ENCODE results near the gene TMC5. TPM values are rescaled to one million over a fixed set of nuclear protein-coding genes. Genes with fewer than 3 reads are reported as not detected.

The TMC5 gene
- total RNA-seq (2016; rRNA removed; fragmentation: Illumina TruSeq; extraction: Trizol) (0.09 and 0.34 TPM in 2 replicates), polyA plus RNA-seq (2011; rRNA removed) (0.41 and 0.63 TPM in 2 replicates), polyA minus RNA-seq (2011; rRNA and poly(A)+ RNA removed; ENCODE audit: low replicate concordance) (0.32 and 20.8 TPM in 2 replicates), Bru-seq, nascent RNA (percentile 1 among the genes with signal in this experiment), BruChase-seq, experiment 1, labeled RNA remaining after a 6-hour chase (percentile 1 among the genes with signal in this experiment), BruChase-seq, experiment 2, labeled RNA remaining after a 2-hour chase (percentile 5 among the genes with signal in this experiment)
- 0.30 TPM in 1 of 2 replicates, not detected in the other for total RNA-seq (2016; cell fraction: cytosol; rRNA removed; fragmentation: Illumina TruSeq; extraction: Trizol; ENCODE audit: low read depth)
- not detected in 2 replicates for total RNA-seq (2016; cell fraction: insoluble cytoplasmic fraction; rRNA removed; fragmentation: Illumina TruSeq; extraction: Trizol)
- 0.09 and 0.10 TPM in 2 replicates for total RNA-seq (2016; cell fraction: membrane; rRNA removed; fragmentation: Illumina TruSeq; extraction: Trizol)
- total RNA-seq (2016; cell fraction: nucleus; rRNA removed; fragmentation: Illumina TruSeq; extraction: Trizol): not detected in 2 replicates
- polyA plus RNA-seq (2011; cell fraction: cytosol; rRNA removed): 0.35 and 0.49 TPM in 2 replicates
- 0.21 TPM in 1 of 2 replicates, not detected in the other for polyA plus RNA-seq (2011; cell fraction: nucleus; rRNA removed)
- polyA plus RNA-seq (2012): 0.25 and 0.96 TPM in 2 replicates
- 0.17 and 0.26 TPM in 2 replicates for polyA plus RNA-seq (2016; cell fraction: cytosol; fragmentation: Illumina TruSeq; extraction: Trizol; ENCODE audit: low read depth)
- not detected in 2 replicates for polyA plus RNA-seq (2016; cell fraction: insoluble cytoplasmic fraction; fragmentation: Illumina TruSeq; extraction: Trizol; ENCODE audit: low read depth)
- 0.24 and 0.28 TPM in 2 replicates for polyA plus RNA-seq (2016; cell fraction: membrane; fragmentation: Illumina TruSeq; extraction: Trizol; ENCODE audit: low read depth)
- polyA plus RNA-seq (2016; cell fraction: nucleus; fragmentation: Illumina TruSeq; extraction: Trizol; ENCODE audit: insufficient read depth, low read depth): not detected in 2 replicates
- polyA minus RNA-seq (2011; cell fraction: cytosol; rRNA and poly(A)+ RNA removed): 0.20 TPM in 1 of 2 replicates, not detected in the other
- 0.99 TPM in 1 of 2 replicates, not detected in the other for polyA minus RNA-seq (2011; cell fraction: nucleus; rRNA and poly(A)+ RNA removed)
- long read RNA-seq, experiment 1, partial matches to known transcripts: 0 of 2 reads
- long read RNA-seq, experiment 1, other reads (novel, unspliced or antisense): 2 of 2 reads
- long read RNA-seq, experiment 2, partial matches to known transcripts: 0 of 1 reads
- long read RNA-seq, experiment 2, other reads (novel, unspliced or antisense): 1 of 1 reads

- FAIRE-seq (no peak), DNase-seq (ENCODE audit: low spot score) (no peak), ATAC-seq (no peak)
- POLR2A ChIA-PET: no interaction called here
- Histone ChIP-seq H3K9me3 (ENCODE audit: low read length) (no peaks in the 10 kb centered on the region), H4K20me1 (ENCODE audit: insufficient read depth, low read length) (no peaks in the 10 kb centered on the region), H3K79me2 (ENCODE audit: insufficient read depth, low read length) (no peaks in the 10 kb centered on the region), H3K9ac (ENCODE audit: insufficient read depth, low read depth, low read length) (no peak within 1 kb of the TSS), H2AFZ (ENCODE audit: low read length) (no peak within 1 kb of the TSS), H3K27me3 (ENCODE audit: control insufficient read depth in 1 of 2, insufficient read depth in 2 of 2, low read length in 2 of 2) (peaks cover 1 to 7% of the 10 kb centered on the region in 2 experiments; a peak in 2 of 5 replicates), H3K4me3 (replicated peaks in 1 of 3; ENCODE audit: insufficient read depth in 1 of 3, low read depth in 2 of 3, low read length in 3 of 3) (no peak within 1 kb of the TSS), H3K27ac (ENCODE audit: extremely low read length, insufficient read depth, low read length) (no peak within 1 kb of the TSS), H3K36me3 (replicated peaks in 1 of 2; ENCODE audit: control insufficient read depth in 1 of 2, insufficient read depth in 2 of 2, low read length in 2 of 2) (no peaks in the 10 kb centered on the region), H3K4me1 (ENCODE audit: insufficient read depth, low read length) (no peaks in the 10 kb centered on the region), H3K4me2 (ENCODE audit: low read depth, low read length) (no peak within 1 kb of the TSS)
- intact Hi-C loops (cut with micrococcal nuclease; ENCODE audit: unreplicated experiment) (no loop called here), in situ Hi-C loops (cut with HindIII; ENCODE audit: extremely low pct_ligation_motif_present, low pct_unique_long_range_greater_than_20kb) (no loop called here)
- no TSS peak for BruUV-seq (replicated peaks)
- 37% methylated on average over 12 of the region's 12 CpGs for WGBS (ENCODE audit: low lambda C conversion rate)
- CTCF ChIA-PET (ENCODE audit: low intra/inter-chr PET ratio, low total read pairs): no interaction called here
- TF ChIP-seq GRHL1 (CRISPR knock-in tag; conservative IDR thresholded peaks at IDR 0.05) (no peak), U2AF1 (optimal IDR thresholded peaks at IDR 0.05; ENCODE audit: low read depth, low read length) (no peak), ZNF547 (CRISPR knock-in tag; IDR thresholded peaks at IDR 0.05) (no peak), NCOR1 (IDR thresholded peaks at IDR 0.05; ENCODE audit: borderline replicate concordance, low read length) (no peak), ZNF660 (CRISPR knock-in tag; IDR thresholded peaks at IDR 0.05; ENCODE audit: borderline replicate concordance, low read depth) (no peak), ZNF225 (CRISPR knock-in tag; IDR thresholded peaks at IDR 0.05) (no peak), ZNF468 (CRISPR knock-in tag; IDR thresholded peaks at IDR 0.05) (no peak)
- TF ChIP-seq, protein P1, sequence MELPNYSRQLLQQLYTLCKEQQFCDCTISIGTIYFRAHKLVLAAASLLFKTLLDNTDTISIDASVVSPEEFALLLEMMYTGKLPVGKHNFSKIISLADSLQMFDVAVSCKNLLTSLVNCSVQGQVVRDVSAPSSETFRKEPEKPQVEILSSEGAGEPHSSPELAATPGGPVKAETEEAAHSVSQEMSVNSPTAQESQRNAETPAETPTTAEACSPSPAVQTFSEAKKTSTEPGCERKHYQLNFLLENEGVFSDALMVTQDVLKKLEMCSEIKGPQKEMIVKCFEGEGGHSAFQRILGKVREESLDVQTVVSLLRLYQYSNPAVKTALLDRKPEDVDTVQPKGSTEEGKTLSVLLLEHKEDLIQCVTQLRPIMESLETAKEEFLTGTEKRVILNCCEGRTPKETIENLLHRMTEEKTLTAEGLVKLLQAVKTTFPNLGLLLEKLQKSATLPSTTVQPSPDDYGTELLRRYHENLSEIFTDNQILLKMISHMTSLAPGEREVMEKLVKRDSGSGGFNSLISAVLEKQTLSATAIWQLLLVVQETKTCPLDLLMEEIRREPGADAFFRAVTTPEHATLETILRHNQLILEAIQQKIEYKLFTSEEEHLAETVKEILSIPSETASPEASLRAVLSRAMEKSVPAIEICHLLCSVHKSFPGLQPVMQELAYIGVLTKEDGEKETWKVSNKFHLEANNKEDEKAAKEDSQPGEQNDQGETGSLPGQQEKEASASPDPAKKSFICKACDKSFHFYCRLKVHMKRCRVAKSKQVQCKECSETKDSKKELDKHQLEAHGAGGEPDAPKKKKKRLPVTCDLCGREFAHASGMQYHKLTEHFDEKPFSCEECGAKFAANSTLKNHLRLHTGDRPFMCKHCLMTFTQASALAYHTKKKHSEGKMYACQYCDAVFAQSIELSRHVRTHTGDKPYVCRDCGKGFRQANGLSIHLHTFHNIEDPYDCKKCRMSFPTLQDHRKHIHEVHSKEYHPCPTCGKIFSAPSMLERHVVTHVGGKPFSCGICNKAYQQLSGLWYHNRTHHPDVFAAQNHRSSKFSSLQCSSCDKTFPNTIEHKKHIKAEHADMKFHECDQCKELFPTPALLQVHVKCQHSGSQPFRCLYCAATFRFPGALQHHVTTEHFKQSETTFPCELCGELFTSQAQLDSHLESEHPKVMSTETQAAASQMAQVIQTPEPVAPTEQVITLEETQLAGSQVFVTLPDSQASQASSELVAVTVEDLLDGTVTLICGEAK (IDR thresholded peaks at IDR 0.05): no peak
- TF ChIP-seq, protein P1 (CRISPR knock-in tag; IDR thresholded peaks at IDR 0.05): no peak
Observed at GRCh38 chr16:19417640-19418039, at the start of gene TMC5. Gene TMC5, plus strand, starts transcription at chr16:19417883. Its CDS starts 22,156 bp downstream, at chr16:19440039.
